K562 (cell line): ENCODE results near the gene SLC30A4. TPM values are rescaled to one million over a fixed set of nuclear protein-coding genes. Genes with fewer than 3 reads are reported as not detected.

ENCODE experiments used
- ARID3A ChIP-seq: IDR thresholded peaks from 2 replicates; pipeline ENCODE4 v1.6.1; 2012; ENCODE audit warnings: low read depth, low read length, improper control_type of control experiment, borderline replicate concordance
- BRD4 ChIP-seq: fragments of 200-600 bp; sonication (generic); IDR thresholded peaks from 2 replicates; pipeline ENCODE4 v1.6.1; 2017; ENCODE audit warnings: inconsistent platforms
- BRD9 ChIP-seq: fragments of 450-650 bp; IDR thresholded peaks from 2 replicates; pipeline ENCODE4 v1.6.1; 2018; ENCODE audit warnings: low read depth; ENCODE audit not compliant: partially characterized antibody
- CBX2 ChIP-seq: fragments of 200-600 bp; sonication (generic); IDR thresholded peaks from one replicate; pipeline ENCODE4 v1.6.1; 2012; ENCODE audit warnings: mild to moderate bottlenecking, low read length, inconsistent platforms; ENCODE audit not compliant: insufficient read depth, poor library complexity, severe bottlenecking
- ELF1 ChIP-seq: fragments of 200-800 bp; sonication (Bioruptor generic); IDR thresholded peaks from 2 replicates; pipeline ENCODE4 v1.6.1; 2016; ENCODE audit warnings: missing genetic modification characterization, missing compliant biosample characterization
- EP300 ChIP-seq: IDR thresholded peaks from 2 replicates; pipeline ENCODE4 v1.6.1; 2012; ENCODE audit warnings: low read length, improper control_type of control experiment
- FOXP4 ChIP-seq: sonication (generic); formaldehyde crosslinking; IDR thresholded peaks from 2 replicates; pipeline ENCODE4 v1.8.0; 2022; ENCODE audit warnings: mild to moderate bottlenecking, missing genetic modification reagents, borderline replicate concordance
- GATA2 ChIP-seq: sonication (generic); formaldehyde crosslinking; IDR thresholded peaks from 2 replicates; pipeline ENCODE4 v1.4.0; 2020; ENCODE audit warnings: mild to moderate bottlenecking, missing genetic modification reagents
- GTF2A2 ChIP-seq: IDR thresholded peaks from 2 replicates; pipeline ENCODE4 v1.6.1; 2016; ENCODE audit warnings: mild to moderate bottlenecking, missing genetic modification characterization, missing compliant biosample characterization
- GTF2E2 ChIP-seq: fragments of 200-800 bp; sonication (Bioruptor generic); IDR thresholded peaks from 2 replicates; pipeline ENCODE4 v1.6.1; 2016; ENCODE audit warnings: missing genetic modification characterization, missing compliant biosample characterization
- GTF3C2 ChIP-seq: IDR thresholded peaks from 3 replicates; pipeline ENCODE4 v1.6.1; 2011; ENCODE audit warnings: borderline replicate concordance, mild to moderate bottlenecking, moderate library complexity; ENCODE audit not compliant: insufficient read length; ENCODE audit errors: extremely low read depth
- HEY1 ChIP-seq: fragments of 250-450 bp; sonication (Bioruptor Pico); IDR thresholded peaks from 2 replicates; pipeline ENCODE4 v1.5.0; 2020; ENCODE audit warnings: mild to moderate bottlenecking, moderate library complexity, borderline replicate concordance
- HLTF ChIP-seq: fragments of 450-650 bp; IDR thresholded peaks from 2 replicates; pipeline ENCODE4 v1.6.1; 2016
- HNRNPUL1 ChIP-seq: fragments of 200-400 bp; formaldehyde crosslinking; IDR thresholded peaks from 2 replicates; pipeline ENCODE4 v1.6.1; 2017; ENCODE audit warnings: low read length
- KAT7 ChIP-seq: sonication (generic); formaldehyde crosslinking; IDR thresholded peaks from 2 replicates; pipeline ENCODE4 v1.8.0; 2022; ENCODE audit warnings: missing genetic modification reagents, mild to moderate bottlenecking, borderline replicate concordance
- PML ChIP-seq: IDR thresholded peaks from 2 replicates; pipeline ENCODE4 v1.6.1; 2012; ENCODE audit warnings: low read length, inconsistent platforms
- POLR2B ChIP-seq: fragments of 450-650 bp; IDR thresholded peaks from 2 replicates; pipeline ENCODE4 v1.6.1; 2018; ENCODE audit warnings: low read depth; ENCODE audit not compliant: partially characterized antibody
- RFX5 ChIP-seq: IDR thresholded peaks from 2 replicates; pipeline ENCODE4 v1.6.1; 2011; ENCODE audit warnings: low read depth, mild to moderate bottlenecking, improper control_type of control experiment, low read length
- U2AF2 ChIP-seq: fragments of 200-400 bp; formaldehyde crosslinking; optimal IDR thresholded peaks from 2 replicates; pipeline ENCODE3; 2017; ENCODE audit warnings: low read depth, mild to moderate bottlenecking, low read length
- XRCC3 ChIP-seq: fragments of 450-650 bp; IDR thresholded peaks from 2 replicates; pipeline ENCODE4 v1.6.1; 2017; ENCODE audit warnings: mild to moderate bottlenecking, moderate library complexity
- ZFP1 ChIP-seq: fragments of 450-650 bp; formaldehyde crosslinking; IDR thresholded peaks from 2 replicates; pipeline ENCODE4 v1.4.0; 2020; ENCODE audit warnings: mild to moderate bottlenecking, mixed read lengths
- ZNF263 ChIP-seq: sonication (generic); formaldehyde crosslinking; IDR thresholded peaks from 2 replicates; pipeline ENCODE4 v1.8.0; 2022; ENCODE audit warnings: mild to moderate bottlenecking, missing genetic modification reagents, borderline replicate concordance
- ZNF586 ChIP-seq: fragments of 450-650 bp; formaldehyde crosslinking; conservative IDR thresholded peaks from 2 replicates; pipeline ENCODE4 v1.4.0; 2020; ENCODE audit warnings: mild to moderate bottlenecking, moderate library complexity
- polyA plus RNA-seq, 8 experiments: library from polyadenylated mRNA; depleted of rRNA in 4 of 8; stranded (reverse) in 5 of 8; unstranded in 3 of 8; fragments of >200 nt; fragmentation: Nextera tagmentation in 2 of 8; fragmentation: Illumina TruSeq in 1 of 8; extraction: Ambion mirVana in 2 of 8; extraction: Trizol in 1 of 8; gene quantifications; 2 replicates each; pipeline versions ENCODE4 v1.2.1 to v1.2.3, GENCODE V29; 2011 to 2014; ENCODE audit warnings: inconsistent platforms in 1 of 8, missing spikeins in 1 of 8
- total RNA-seq, 7 experiments: library from RNA; depleted of rRNA in 6 of 7; stranded (reverse); fragments of >200 nt in 6 of 7; fragmentation: Illumina TruSeq in 2 of 7; extraction: Trizol in 2 of 7; gene quantifications; 2 replicates each; pipeline versions ENCODE4 v1.2.1 to v1.2.3, GENCODE V29; 2011 to 2021; ENCODE audit warnings: low replicate concordance in 1 of 7

The SLC30A4 gene
- total and polyA plus RNA-seq, 9 of the 15 experiments (the other 6 are each of a cell fraction or from before 2014, with no cell fraction given) = 0.21 to 0.73 (median 0.36) TPM

DNA sequence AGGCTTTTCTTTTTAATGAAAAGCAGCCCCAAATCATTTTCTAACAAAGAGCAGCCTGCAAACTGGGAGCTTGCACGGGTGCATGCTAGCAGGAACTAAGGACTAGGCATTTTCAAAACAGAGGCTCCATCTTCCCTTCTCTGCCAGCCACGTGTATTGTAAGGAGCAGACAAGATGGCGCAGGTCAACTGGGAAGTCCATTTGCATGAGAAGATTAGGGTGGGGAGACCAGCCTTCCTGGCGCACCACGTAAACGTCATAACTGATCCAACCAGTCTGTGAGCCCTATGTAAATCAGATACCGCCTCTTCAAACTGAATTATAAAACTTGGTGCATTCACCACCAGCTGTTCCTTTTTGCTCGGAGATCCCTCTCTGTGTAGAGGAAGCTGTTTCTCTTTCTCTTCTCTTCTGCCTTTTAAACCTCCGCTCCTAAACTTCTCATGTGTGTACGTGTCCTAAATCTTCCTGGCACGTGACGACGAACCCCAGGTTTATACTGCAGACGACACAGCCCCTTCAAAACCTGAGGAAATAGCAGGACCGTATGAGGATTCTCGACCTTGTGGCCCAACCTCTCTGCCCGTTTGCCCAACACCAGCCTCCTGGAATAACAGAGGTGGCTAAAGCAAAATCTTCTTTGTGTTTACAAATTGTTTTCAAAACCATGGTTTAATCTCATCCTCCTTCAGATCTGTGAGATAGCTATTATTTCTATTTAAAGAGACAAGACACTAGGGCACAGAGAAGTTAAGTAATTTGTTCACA is 26.4 kb upstream of the SLC30A4 start (continued):
- TF ChIP-seq BRD9 (peak; percentile 25), FOXP4 (CRISPR knock-in tag) (no peak), ARID3A (no peak), POLR2B (peak; percentile 65), GATA2 (0 out of 2 replicates have a peak, but pooled peaks have one; percentile 19), ZFP1 (CRISPR knock-in tag) (no peak), HEY1 (CRISPR knock-in tag) (no peak), ZNF586 (CRISPR knock-in tag) (0 out of 2 replicates have a peak, but pooled peaks have one; percentile 13), GTF2A2 (no peak), U2AF2 (no peak), HNRNPUL1 (no peak), EP300 (no peak), GTF3C2 (no peak), HLTF (no peak), BRD4 (no peak), XRCC3 (no peak), ELF1 (tag) (no peak), ZNF263 (CRISPR knock-in tag) (no peak), GTF2E2 (tag) (no peak), CBX2 (no peak), KAT7 (CRISPR knock-in tag) (no peak), RFX5 (no peak), PML (peak; percentile 50; the same call in 1 of the 2 replicates)
